K562 (cell line): Measurements from ENCODE around the gene ARHGAP25. TPM values are rescaled to one million over a fixed set of nuclear protein-coding genes. Genes with fewer than 3 reads are reported as not detected.

Experiments
- ARID2 ChIP-seq: fragments of 450-650 bp; IDR thresholded peaks from 2 replicates; pipeline ENCODE4 v1.6.1; 2017; ENCODE audit warnings: antibody characterized with exemption, mild to moderate bottlenecking
- BMI1 ChIP-seq: fragments of 150-350 bp; IDR thresholded peaks from 2 replicates; pipeline ENCODE4 v1.6.1; 2014; ENCODE audit warnings: low read length
- C11orf30 ChIP-seq: fragments of 450-650 bp; IDR thresholded peaks from 2 replicates; pipeline ENCODE4 v1.6.1; 2016; ENCODE audit warnings: low read depth, mild to moderate bottlenecking
- CC2D1A ChIP-seq: fragments of 450-650 bp; IDR thresholded peaks from 2 replicates; pipeline ENCODE4 v1.6.1; 2017; ENCODE audit warnings: mild to moderate bottlenecking
- CLOCK ChIP-seq: fragments of 250-450 bp; sonication (Bioruptor Pico); IDR thresholded peaks from 2 replicates; pipeline ENCODE4 v1.4.0; 2020; ENCODE audit warnings: mild to moderate bottlenecking, moderate library complexity, borderline replicate concordance
- ETV1 ChIP-seq: fragments of 450-650 bp; conservative IDR thresholded peaks from 2 replicates; pipeline ENCODE4 v1.6.1; 2016; ENCODE audit warnings: missing genetic modification characterization, control low read depth, low read depth, missing compliant biosample characterization
- RCOR1 ChIP-seq, 2 experiments: IDR thresholded peaks; 2 replicates each; pipeline ENCODE4 v1.6.1; 2012; ENCODE audit warnings: low read depth in 2 of 2, low read length in 2 of 2, borderline replicate concordance in 1 of 2, improper control_type of control experiment in 1 of 2
- RNF2 ChIP-seq: sonication (generic); IDR thresholded peaks from 2 replicates; pipeline ENCODE4 v1.6.1; 2016
- SMARCA4 ChIP-seq: fragments of 450-650 bp; IDR thresholded peaks from 2 replicates; pipeline ENCODE4 v1.6.1; 2016
- STAG1 ChIP-seq: sonication (generic); formaldehyde crosslinking; IDR thresholded peaks from 2 replicates; pipeline ENCODE4 v1.5.0; 2020; ENCODE audit warnings: missing genetic modification reagents, borderline replicate concordance
- TCF7 ChIP-seq: sonication (generic); IDR thresholded peaks from 2 replicates; pipeline ENCODE4 v1.6.1; 2016; ENCODE audit warnings: antibody characterized with exemption, borderline replicate concordance
- TEAD1 ChIP-seq, 2 experiments: fragments of 450-650 bp in 1 of 2; sonication (generic) in 1 of 2; formaldehyde crosslinking; IDR thresholded peaks; 2 replicates each; pipeline versions ENCODE4 v1.4.0 to v1.8.0; 2020 to 2022; ENCODE audit warnings: mild to moderate bottlenecking in 2 of 2, missing genetic modification reagents in 1 of 2
- TFAP4 ChIP-seq: sonication (generic); formaldehyde crosslinking; IDR thresholded peaks from 2 replicates; pipeline ENCODE4 v1.8.0; 2022; ENCODE audit warnings: missing genetic modification reagents, mild to moderate bottlenecking, moderate library complexity, borderline replicate concordance
- YBX1 ChIP-seq: fragments of 450-650 bp; IDR thresholded peaks from 2 replicates; pipeline ENCODE4 v1.7.1; 2016; ENCODE audit warnings: mild to moderate bottlenecking
- ZBTB2 ChIP-seq: fragments of 450-650 bp; IDR thresholded peaks from 2 replicates; pipeline ENCODE4 v1.6.1; 2016; ENCODE audit warnings: antibody characterized with exemption
- ZBTB8A ChIP-seq: fragments of 450-650 bp; IDR thresholded peaks from 2 replicates; pipeline ENCODE4 v1.6.1; 2018; ENCODE audit warnings: mild to moderate bottlenecking, moderate library complexity; ENCODE audit not compliant: partially characterized antibody
- ZNF41 ChIP-seq: fragments of 250-450 bp; sonication (Bioruptor Pico); conservative IDR thresholded peaks from 2 replicates; pipeline ENCODE4 v1.4.0; 2020; ENCODE audit warnings: mild to moderate bottlenecking
- ZNF586 ChIP-seq: fragments of 450-650 bp; formaldehyde crosslinking; conservative IDR thresholded peaks from 2 replicates; pipeline ENCODE4 v1.4.0; 2020; ENCODE audit warnings: mild to moderate bottlenecking, moderate library complexity
- ZNF609 ChIP-seq: sonication (generic); formaldehyde crosslinking; IDR thresholded peaks from 2 replicates; pipeline ENCODE4 v1.8.1; 2023; ENCODE audit warnings: missing genetic modification reagents, mild to moderate bottlenecking, borderline replicate concordance
- ZNF696 ChIP-seq: fragments of 250-450 bp; sonication (Bioruptor Pico); conservative IDR thresholded peaks from 2 replicates; pipeline ENCODE4 v1.4.0; 2020; ENCODE audit warnings: mild to moderate bottlenecking, moderate library complexity
- ZNF766 ChIP-seq: fragments of 200-800 bp; sonication (Bioruptor generic); conservative IDR thresholded peaks from 2 replicates; pipeline ENCODE4 v1.6.1; 2016; ENCODE audit warnings: missing genetic modification characterization, missing compliant biosample characterization
- polyA plus RNA-seq, 8 experiments: library from polyadenylated mRNA; depleted of rRNA in 4 of 8; stranded (reverse) in 5 of 8; unstranded in 3 of 8; fragments of >200 nt; fragmentation: Nextera tagmentation in 2 of 8; fragmentation: Illumina TruSeq in 1 of 8; extraction: Ambion mirVana in 2 of 8; extraction: Trizol in 1 of 8; gene quantifications; 2 replicates each; pipeline versions ENCODE4 v1.2.1 to v1.2.3, GENCODE V29; 2011 to 2014; ENCODE audit warnings: inconsistent platforms in 1 of 8, missing spikeins in 1 of 8
- total RNA-seq, 7 experiments: library from RNA; depleted of rRNA in 6 of 7; stranded (reverse); fragments of >200 nt in 6 of 7; fragmentation: Illumina TruSeq in 2 of 7; extraction: Trizol in 2 of 7; gene quantifications; 2 replicates each; pipeline versions ENCODE4 v1.2.1 to v1.2.3, GENCODE V29; 2011 to 2021; ENCODE audit warnings: low replicate concordance in 1 of 7

Gene ARHGAP25
- total and polyA plus RNA-seq, 9 of the 15 experiments (the other 6 are each of a cell fraction or from before 2014, with no cell fraction given), result 4.9 to 14.8 (median 10.7) TPM

- TF ChIP-seq RNF2 (0 out of 2 replicates have a peak, but pooled peaks have one; percentile 22), YBX1 (no peak), ARID2 (no peak), TCF7 (no peak), ZBTB8A (no peak), ZNF41 (CRISPR knock-in tag) (no peak), SMARCA4 (peak; percentile 42; the same call in 1 of the 2 replicates), RCOR1 (IDR thresholded peaks at IDR 0.05; ENCODE audit: borderline replicate concordance in 1 of 2, low read depth in 2 of 2, low read length in 2 of 2) (peak in 1 of 2 experiments; percentile 46; a peak in 1 of 4 replicates), ETV1 (tag) (0 out of 2 replicates have a peak, but pooled peaks have one; percentile 8), ZNF766 (CRISPR knock-in tag) (peak; percentile 66; the same call in 1 of the 2 replicates), TFAP4 (CRISPR knock-in tag) (peak; percentile 57; the same call in 1 of the 2 replicates), C11orf30 (no peak), ZBTB2 (no peak), ZNF586 (CRISPR knock-in tag) (no peak), CLOCK (CRISPR knock-in tag) (no peak), ZNF696 (no peak), STAG1 (CRISPR knock-in tag) (no peak), BMI1 (peak; percentile 76), CC2D1A (no peak), TEAD1 (CRISPR knock-in tag; IDR thresholded peaks at IDR 0.05) (no peak), ZNF609 (no peak)
Observed at GRCh38 chr2:68853915-68854314, 119.3 kb downstream of the ARHGAP25 start (continued).
